Peyer's patch (tissue), 4 donors: ENCODE measurements around the gene SLC29A1. TPM values are rescaled to one million over a fixed set of nuclear protein-coding genes. Genes with fewer than 3 reads are reported as not detected.

ENCODE experiments used
- DNase-seq, 3 donors: peaks; one replicate each; pipeline ENCODE4 v3.0.0-alpha.2; 2017 to 2019
- H3K27ac ChIP-seq, 4 donors: fragments of 200-600 bp; sonication (generic); one replicate each; pipeline ENCODE4 v1.5.1; 2016 to 2019
- H3K27me3 ChIP-seq, 2 donors: fragments of 200-600 bp; sonication (generic); one replicate each; pipeline ENCODE4 v1.5.1; 2019
- H3K36me3 ChIP-seq, 3 donors: fragments of 200-600 bp; sonication (generic); one replicate each; pipeline ENCODE4 v1.5.1; 2016 to 2019
- H3K4me1 ChIP-seq, 4 donors: fragments of 200-600 bp; sonication (generic); one replicate each; pipeline ENCODE4 v1.5.1; 2016 to 2019
- H3K4me3 ChIP-seq, 4 donors: fragments of 200-600 bp; sonication (generic); 1 replicate in 3 of 4; 2 replicates in 1 of 4; pipeline ENCODE4 v1.5.1; 2016 to 2019; ENCODE audit warnings: mild to moderate bottlenecking in 1 of 4
- H3K9me3 ChIP-seq, 4 donors: fragments of 200-600 bp; sonication (generic); one replicate each; pipeline ENCODE4 v1.5.1; 2016 to 2019; ENCODE audit warnings: mild to moderate bottlenecking in 1 of 4
- CTCF ChIP-seq, 6 experiments: fragments of 450-650 bp in 4 of 6; fragments of 200-600 bp in 2 of 6; sonication (generic) in 1 of 6; IDR thresholded peaks; one replicate each; pipeline ENCODE4 v1.5.1; 2017 to 2019; ENCODE audit warnings: antibody characterized with exemption in 6 of 6, mild to moderate bottlenecking in 3 of 6, moderate library complexity in 1 of 6
- POLR2A ChIP-seq, 2 donors: fragments of 450-650 bp; IDR thresholded peaks; one replicate each; pipeline ENCODE4 v1.5.1; 2017; ENCODE audit warnings: antibody characterized with exemption in 2 of 2, mild to moderate bottlenecking in 2 of 2, moderate library complexity in 2 of 2
- total RNA-seq, 4 donors: library from RNA; depleted of rRNA; stranded (reverse); fragments of >200 nt; gene quantifications; one replicate each; pipeline ENCODE4 v1.1.0, GENCODE V29; 2016

Gene SLC29A1
- total RNA-seq, 4 donors from 2014 or later: 4.4 to 25.6 (median 19.5) TPM

- Histone ChIP-seq H3K27ac (no peak overlapping the region), H3K36me3 (no peaks in the 10 kb centered on the region), H3K4me1 (no peaks in the 10 kb centered on the region), H3K9me3 (no peaks in the 10 kb centered on the region), H3K4me3 (no peak overlapping the region), H3K27me3 (no peaks in the 10 kb centered on the region)
- TF ChIP-seq POLR2A (IDR thresholded peaks at IDR 0.05) (no peak), CTCF (IDR thresholded peaks at IDR 0.05) (no peak)
- DNase-seq: no peak
Observed at GRCh38 chr6:44202332-44202971, 20.9 kb upstream of the SLC29A1 start.

GRCh38 chr6:44202972-44203750, 20.2 kb upstream of the SLC29A1 start:
- H3K4me1 ChIP-seq: no peaks in the 10 kb centered on the region
- H3K27me3 ChIP-seq: no peaks in the 10 kb centered on the region
- H3K36me3 ChIP-seq: no peaks in the 10 kb centered on the region
- no peak overlapping the region for H3K4me3 ChIP-seq
- H3K9me3 ChIP-seq: no peaks in the 10 kb centered on the region
- no peak for DNase-seq
- no peak for TF ChIP-seq POLR2A (IDR thresholded peaks at IDR 0.05)
- TF ChIP-seq CTCF (IDR thresholded peaks at IDR 0.05): no peak
- no peak overlapping the region for H3K27ac ChIP-seq

DNA sequence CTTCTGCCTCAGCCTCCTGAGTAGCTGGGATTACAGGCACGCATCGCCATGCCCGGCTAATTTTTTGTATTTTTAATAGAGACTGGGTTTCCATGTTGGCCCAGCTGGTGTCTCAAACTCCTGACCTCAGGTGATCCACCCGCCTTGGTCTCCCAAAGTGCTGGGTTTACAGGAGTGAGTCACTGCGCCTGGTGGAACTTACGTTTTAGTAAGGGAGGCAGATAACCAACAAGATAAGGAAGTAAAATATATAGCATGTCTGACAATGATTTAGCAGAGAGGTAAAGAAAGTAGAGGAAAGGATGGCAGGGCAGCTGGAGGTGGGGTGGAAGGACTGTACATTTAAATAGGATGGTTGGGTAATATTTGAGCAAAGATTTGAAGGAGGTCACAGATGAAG, 19.4 kb upstream of the SLC29A1 start:
- no peak overlapping the region for H3K27ac ChIP-seq
- no peak for DNase-seq
- no peaks in the 10 kb centered on the region for H3K27me3 ChIP-seq

GRCh38 chr6:44207966-44208365, 15.4 kb upstream of the SLC29A1 start:
- Histone ChIP-seq H3K27ac (no peak overlapping the region), H3K4me1 (no peaks in the 10 kb centered on the region)
- TF ChIP-seq POLR2A (IDR thresholded peaks at IDR 0.05): no peak
- TF ChIP-seq CTCF (IDR thresholded peaks at IDR 0.05): no peak

More for the DNA sequence above, 19.4 kb upstream of the SLC29A1 start:
- Histone ChIP-seq H3K9me3 (no peaks in the 10 kb centered on the region), H3K36me3 (no peaks in the 10 kb centered on the region), H3K4me3 (no peak overlapping the region), H3K4me1 (no peaks in the 10 kb centered on the region)
- TF ChIP-seq CTCF (IDR thresholded peaks at IDR 0.05): no peak
- TF ChIP-seq POLR2A (IDR thresholded peaks at IDR 0.05): no peak

DNA sequence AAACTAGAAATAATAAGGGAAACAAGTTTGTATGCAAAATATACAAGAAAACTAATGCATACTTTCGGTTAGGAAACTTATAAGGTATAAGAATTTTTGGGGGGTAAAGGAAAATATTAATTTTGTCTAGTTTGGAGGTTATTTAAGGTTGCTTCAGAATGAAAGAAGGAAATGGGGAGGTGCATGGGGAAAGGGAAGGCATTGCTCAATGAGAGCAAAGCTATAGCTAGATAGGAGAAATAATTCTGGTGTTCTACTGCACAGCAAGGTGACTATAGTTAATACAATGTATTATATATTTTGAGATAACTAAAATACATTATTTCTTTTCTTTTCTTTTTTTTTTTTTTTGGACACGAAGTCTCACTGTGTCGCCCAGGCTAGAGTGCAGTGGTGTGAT, 12.1 kb upstream of the SLC29A1 start:
- Histone ChIP-seq H3K27me3 (no peaks in the 10 kb centered on the region), H3K27ac (no peak overlapping the region), H3K4me3 (no peak overlapping the region), H3K4me1 (no peaks in the 10 kb centered on the region), H3K36me3 (no peaks in the 10 kb centered on the region), H3K9me3 (no peaks in the 10 kb centered on the region)
- TF ChIP-seq POLR2A (IDR thresholded peaks at IDR 0.05): no peak
- TF ChIP-seq CTCF (IDR thresholded peaks at IDR 0.05): no peak
- DNase-seq: no peak

More at GRCh38 chr6:44207966-44208365, 15.4 kb upstream of the SLC29A1 start:
- no peaks in the 10 kb centered on the region for H3K9me3 ChIP-seq
- no peak overlapping the region for H3K4me3 ChIP-seq
- DNase-seq: no peak
- no peaks in the 10 kb centered on the region for H3K27me3 ChIP-seq
- H3K36me3 ChIP-seq: no peaks in the 10 kb centered on the region
